DOHH2 (cell line): ENCODE data around the gene MT2A.

Source experiments
- H3F3A ChIP-seq: fragments of 200-600 bp; sonication (generic), shearing (Covaris generic); 2 replicates; pipeline ENCODE4 v1.6.0; 2016; ENCODE audit warnings: antibody characterized with exemption, mild to moderate bottlenecking; ENCODE audit not compliant: control insufficient read depth, insufficient read depth
- H3K27ac ChIP-seq: fragments of 200-600 bp; sonication (generic); 2 replicates; pipeline ENCODE4 v1.5.1; 2014; ENCODE audit warnings: low read depth, mild to moderate bottlenecking, low read length, moderate library complexity
- H3K27me3 ChIP-seq: fragments of 200-600 bp; sonication (generic); 2 replicates; pipeline ENCODE4 v1.6.1; 2014; ENCODE audit warnings: mild to moderate bottlenecking, low read length, mixed read lengths; ENCODE audit not compliant: control insufficient read depth
- H3K36me3 ChIP-seq: fragments of 200-600 bp; sonication (generic); 2 replicates; pipeline ENCODE4 v1.6.1; 2014; ENCODE audit warnings: mild to moderate bottlenecking, low read length, moderate library complexity, mixed read lengths; ENCODE audit not compliant: control insufficient read depth
- H3K4me1 ChIP-seq: fragments of 200-600 bp; sonication (generic); 2 replicates; pipeline ENCODE4 v1.6.1; 2014; ENCODE audit warnings: mild to moderate bottlenecking, low read length, mixed read lengths; ENCODE audit not compliant: control insufficient read depth
- H3K4me2 ChIP-seq: fragments of 200-600 bp; sonication (generic); 2 replicates; pipeline ENCODE4 v1.6.0; 2014; ENCODE audit warnings: mild to moderate bottlenecking, low read length, moderate library complexity
- H3K4me3 ChIP-seq: fragments of 200-600 bp; sonication (generic); 2 replicates; pipeline ENCODE4 v1.5.1; 2014; ENCODE audit warnings: mild to moderate bottlenecking, low read length, mixed read lengths
- H3K79me2 ChIP-seq: fragments of 200-600 bp; sonication (generic); 2 replicates; pipeline ENCODE4 v1.6.1; 2014; ENCODE audit warnings: mild to moderate bottlenecking, low read length, mixed read lengths; ENCODE audit not compliant: control insufficient read depth
- H3K9me2 ChIP-seq: fragments of 200-600 bp; sonication (generic); replicated peaks from 2 replicates; pipeline ENCODE4 v1.6.1; 2014; ENCODE audit warnings: mild to moderate bottlenecking, low read length, mixed read lengths; ENCODE audit not compliant: control insufficient read depth
- H3K9me3 ChIP-seq: fragments of 200-600 bp; sonication (generic); 2 replicates; pipeline ENCODE4 v1.6.1; 2014; ENCODE audit warnings: antibody characterized with exemption, low read length, mixed read lengths; ENCODE audit not compliant: control insufficient read depth, insufficient read depth
- H4K20me1 ChIP-seq: fragments of 200-600 bp; sonication (generic); 2 replicates; pipeline ENCODE4 v1.6.0; 2014; ENCODE audit warnings: low read depth, mild to moderate bottlenecking, antibody characterized with exemption, low read length, moderate library complexity; ENCODE audit not compliant: control insufficient read depth, insufficient read depth
- CTCF ChIP-seq: fragments of 200-600 bp; sonication (generic); IDR thresholded peaks from one replicate; pipeline ENCODE4 v1.5.1; 2014; ENCODE audit warnings: antibody characterized with exemption, mild to moderate bottlenecking, low read depth, low read length; ENCODE audit not compliant: poor library complexity, severe bottlenecking
- EZH2phosphoT487 ChIP-seq: fragments of 200-600 bp; sonication (generic); IDR thresholded peaks from 2 replicates; pipeline ENCODE4 v1.6.1; 2017; ENCODE audit warnings: borderline replicate concordance, mild to moderate bottlenecking, antibody characterized with exemption, low read length, moderate library complexity, mixed read lengths

MT2A gene

GRCh38 chr16:56637814-56638750 is 29.7 kb downstream of the MT2A start, which contains the start of gene MT1A:
MT1A (plus strand) TSS chr16:56638666; CDS start chr16:56638739, 73 bp downstream.
- Histone ChIP-seq H3K27me3 (peaks cover 70% of the 10 kb centered on the region), H3K9me2 (no peaks in the 10 kb centered on the region), H3F3A (no peaks in the 10 kb centered on the region), H4K20me1 (no peaks in the 10 kb centered on the region), H3K27ac (no peak within 1 kb of the TSS), H3K79me2 (no peaks in the 10 kb centered on the region), H3K36me3 (no peaks in the 10 kb centered on the region), H3K4me1 (no peaks in the 10 kb centered on the region), H3K4me3 (no peak within 1 kb of the TSS), H3K4me2 (no peak within 1 kb of the TSS), H3K9me3 (no peaks in the 10 kb centered on the region)
- no peak for TF ChIP-seq EZH2phosphoT487
- no peak for TF ChIP-seq CTCF

GRCh38 chr16:56639045-56639444 is 30.7 kb downstream of the MT2A start:
- Histone ChIP-seq H3K4me3 (no peak overlapping the region), H3K27me3 (peaks cover 70% of the 10 kb centered on the region), H3K36me3 (no peaks in the 10 kb centered on the region), H3K79me2 (no peaks in the 10 kb centered on the region), H3K27ac (no peak overlapping the region), H4K20me1 (no peaks in the 10 kb centered on the region), H3K4me2 (no peak overlapping the region), H3K4me1 (no peaks in the 10 kb centered on the region), H3K9me2 (no peaks in the 10 kb centered on the region), H3F3A (no peaks in the 10 kb centered on the region), H3K9me3 (no peaks in the 10 kb centered on the region)
- TF ChIP-seq EZH2phosphoT487 (no peak), CTCF (no peak)

- Histone ChIP-seq H3K79me2 (no peaks in the 10 kb centered on the region), H3K27ac (no peak overlapping the region), H3K27me3 (peaks cover 72% of the 10 kb centered on the region)
Observed at GRCh38 chr16:56640076-56640475, 31.7 kb downstream of the MT2A start.

More at GRCh38 chr16:56640076-56640475, 31.7 kb downstream of the MT2A start:
- H3K36me3 ChIP-seq = no peaks in the 10 kb centered on the region
- H3F3A ChIP-seq = no peaks in the 10 kb centered on the region
- H3K9me2 ChIP-seq = no peaks in the 10 kb centered on the region
- TF ChIP-seq CTCF (no peak), EZH2phosphoT487 (no peak)
- H3K4me2 ChIP-seq = no peak overlapping the region
- no peaks in the 10 kb centered on the region for H3K4me1 ChIP-seq
- no peak overlapping the region for H3K4me3 ChIP-seq
- H3K9me3 ChIP-seq = no peaks in the 10 kb centered on the region
- no peaks in the 10 kb centered on the region for H4K20me1 ChIP-seq
